Left lung (tissue), 10 donors: Measurements from ENCODE around the gene SPINK1. TPM values are rescaled to one million over a fixed set of nuclear protein-coding genes. Genes with fewer than 3 reads are reported as not detected.
A peak's percentile ranks its signal among the peaks of the same experiment; 100 is the strongest.

Experiments
- ATAC-seq: fragments of 200-7000 bp; cut with Tn5 transposase; one replicate; pipeline ENCODE4 v1.9.1; 2020; ENCODE audit warnings: moderate library complexity
- DNase-seq, 4 donors: peaks; one replicate each; pipeline ENCODE4 v3.0.0-alpha.2; 2013 to 2020
- H3K27ac ChIP-seq, 2 donors: fragments of 200-600 bp; sonication (generic) in 1 of 2; one replicate each; pipeline versions ENCODE4 v1.5.0 to v1.8.0; 2020 to 2021
- H3K27me3 ChIP-seq, 2 donors: fragments of 200-600 bp; sonication (generic) in 1 of 2; one replicate each; pipeline versions ENCODE4 v1.5.0 to v1.8.0; 2020 to 2021
- H3K36me3 ChIP-seq, 2 donors: fragments of 200-600 bp; sonication (generic) in 1 of 2; one replicate each; pipeline versions ENCODE4 v1.5.0 to v1.8.0; 2020 to 2021
- H3K4me1 ChIP-seq, 2 donors: fragments of 200-600 bp; one replicate each; pipeline ENCODE4 v1.8.0; 2021
- H3K4me3 ChIP-seq, 2 donors: fragments of 200-600 bp; sonication (generic) in 1 of 2; one replicate each; pipeline versions ENCODE4 v1.5.0 to v1.8.0; 2020 to 2021; ENCODE audit warnings: mild to moderate bottlenecking in 1 of 2
- H3K9me3 ChIP-seq, 2 donors: fragments of 200-600 bp; sonication (generic) in 1 of 2; one replicate each; pipeline versions ENCODE4 v1.5.0 to v1.8.0; 2020 to 2021
- CTCF ChIP-seq, 2 donors: fragments of 200-600 bp; sonication (generic) in 1 of 2; IDR thresholded peaks; one replicate each; pipeline versions ENCODE4 v1.5.0 to v1.8.0; 2021; ENCODE audit warnings: antibody characterized with exemption in 2 of 2
- intact Hi-C, 2 donors: fragments of 100-400 bp; cut with DNase I; formaldehyde crosslinking; loops; one replicate each; pipeline versions ENCODE4 v1.11.2 to v1.14.2; 2022
- polyA plus RNA-seq, 6 donors: library from polyadenylated mRNA; unstranded; fragments of 120-200 nt; gene quantifications; one replicate each; pipeline ENCODE4 v1.2.1, GENCODE V29; 2013; ENCODE audit not compliant: insufficient read length in 6 of 6
- total RNA-seq, 2 donors: library from RNA; stranded (reverse); fragmentation: NEBNext Ultra II Directional; extraction: Animal tissue kit (Norgen Biotek cat#: 25700); gene quantifications; one replicate each; pipeline ENCODE4 v1.2.1, GENCODE V29; 2021
- donor health status: DM: no; HTN: yes; CAD: no.
- donor health status: DM: no; HTN: no; CAD: no.

The SPINK1 gene
- total and polyA plus RNA-seq, 8 donors: 0.61 to 74.5 (median 1.4) TPM

- peak; percentile 70 to 78 for TF ChIP-seq CTCF (IDR thresholded peaks at IDR 0.05)
- H3K27ac ChIP-seq: no peak overlapping the region
- intact Hi-C loops: no loop called here
- ATAC-seq (peak; percentile 90), DNase-seq (peak in 3 of 4 donors; percentile 35 to 75 (median 65))
- H3K27me3 ChIP-seq: no peaks in the 10 kb centered on the region
- H3K4me1 ChIP-seq: no peaks in the 10 kb centered on the region
- H3K36me3 ChIP-seq: no peaks in the 10 kb centered on the region
- H3K4me3 ChIP-seq: no peak overlapping the region
- no peaks in the 10 kb centered on the region for H3K9me3 ChIP-seq
Measured at GRCh38 chr5:147857302-147858129, 26.0 kb upstream of the SPINK1 start.

- intact Hi-C loops: no loop called here
- DNase-seq (no peak), ATAC-seq (no peak)
- Histone ChIP-seq H3K4me3 (no peak overlapping the region), H3K27me3 (no peaks in the 10 kb centered on the region), H3K9me3 (no peaks in the 10 kb centered on the region), H3K36me3 (no peaks in the 10 kb centered on the region), H3K27ac (no peak overlapping the region), H3K4me1 (no peaks in the 10 kb centered on the region)
- TF ChIP-seq CTCF (IDR thresholded peaks at IDR 0.05): no peak
Measured at GRCh38 chr5:147856801-147857200, 25.3 kb upstream of the SPINK1 start.

GRCh38 chr5:147855774-147856069 is 24.3 kb upstream of the SPINK1 start:
- Histone ChIP-seq H3K36me3 (no peaks in the 10 kb centered on the region), H3K4me1 (no peaks in the 10 kb centered on the region), H3K27ac (no peak overlapping the region), H3K4me3 (no peak overlapping the region), H3K27me3 (no peaks in the 10 kb centered on the region), H3K9me3 (no peaks in the 10 kb centered on the region)
- no peak for DNase-seq
- no peak for TF ChIP-seq CTCF (IDR thresholded peaks at IDR 0.05)
- intact Hi-C loops: no loop called here
- no peak for ATAC-seq

GRCh38 chr5:147854894-147855773 is 23.7 kb upstream of the SPINK1 start:
- intact Hi-C loops: no loop called here

More at GRCh38 chr5:147854894-147855773, 23.7 kb upstream of the SPINK1 start:
- no peak for DNase-seq
- Histone ChIP-seq H3K4me1 (no peaks in the 10 kb centered on the region), H3K27me3 (no peaks in the 10 kb centered on the region), H3K36me3 (no peaks in the 10 kb centered on the region), H3K4me3 (no peak overlapping the region), H3K27ac (no peak overlapping the region), H3K9me3 (no peaks in the 10 kb centered on the region)
- ATAC-seq: no peak
- TF ChIP-seq CTCF (IDR thresholded peaks at IDR 0.05): no peak
